ENCODE measurements around the gene CORO1C.
"Not testable (repeated sequence)": the region's sequence is repeated elsewhere in the genome, so short reads cannot be mapped to it uniquely, and the experiment has no call there.

CORO1C gene

GRCh38 chr12:108752387-108752786, 21.1 kb upstream of the CORO1C start:
- no peak for DNase-seq

GRCh38 chr12:108751821-108752220, 20.5 kb upstream of the CORO1C start:
- DNase-seq = no peak

- DNase-seq = not testable (repeated sequence)
These were observed 19.7 kb upstream of the CORO1C start for GRCh38 chr12:108751003-108751402.

- DNase-seq = no peak
These were observed 19.2 kb upstream of the CORO1C start for GRCh38 chr12:108750526-108750925.

GRCh38 chr12:108747563-108747962, 16.2 kb upstream of the CORO1C start:
- DNase-seq = no peak

- DNase-seq = no peak
These were observed 14.3 kb upstream of the CORO1C start for GRCh38 chr12:108745641-108746040.

- DNase-seq = no peak
These were observed 12.9 kb upstream of the CORO1C start for GRCh38 chr12:108744021-108744897.

- DNase-seq = no peak
These were observed 6.9 kb upstream of the CORO1C start for GRCh38 chr12:108738170-108738569.

GRCh38 chr12:108735855-108736254, 4.5 kb upstream of the CORO1C start:
- DNase-seq = no peak

GRCh38 chr12:108734200-108734906, 3.0 kb upstream of the CORO1C start:
- no peak for DNase-seq

GRCh38 chr12:108733230-108733531, 1.9 kb upstream of the CORO1C start:
- not testable (repeated sequence) for DNase-seq

- DNase-seq = no peak
These were observed 1.3 kb upstream of the CORO1C start for GRCh38 chr12:108732489-108733229.

- peak; percentile 96 for DNase-seq
These were observed 646 bp upstream of the CORO1C start for GRCh38 chr12:108731866-108732461.

- peak; percentile 32 for DNase-seq
These were observed 783 bp downstream of the CORO1C start for GRCh38 chr12:108730365-108731104.

GRCh38 chr12:108729612-108730364, 1.5 kb downstream of the CORO1C start:
- DNase-seq = no peak

GRCh38 chr12:108728820-108729611, 2.3 kb downstream of the CORO1C start:
- DNase-seq = no peak

GRCh38 chr12:108727868-108728735, 3.2 kb downstream of the CORO1C start:
- DNase-seq = no peak

- DNase-seq = no peak
These were observed 4.2 kb downstream of the CORO1C start for GRCh38 chr12:108727161-108727560.

GRCh38 chr12:108724890-108725151, 6.5 kb downstream of the CORO1C start:
- DNase-seq = no peak
